SW 1271 (cell line): Measurements from ENCODE around the gene TMEM63A.
"Not testable (repeated sequence)": the region's sequence is repeated elsewhere in the genome, so short reads cannot be mapped to it uniquely, and the experiment has no call there.

Experiments
- DNase-seq, 2 experiments: peaks; one replicate each; lab custom pipeline; 2025; lab: John Stamatoyannopoulos, UW

TMEM63A gene

GRCh38 chr1:225908773-225909172 lies 26.6 kb upstream of the TMEM63A start:
- no peak for DNase-seq

- DNase-seq: no peak
These were observed 25.9 kb upstream of the TMEM63A start for GRCh38 chr1:225908013-225908640.

GRCh38 chr1:225907341-225907740 lies 25.2 kb upstream of the TMEM63A start:
- DNase-seq: no peak

- DNase-seq: no peak
These were observed 24.3 kb upstream of the TMEM63A start for GRCh38 chr1:225906467-225906866.

GRCh38 chr1:225903623-225904022 lies 21.4 kb upstream of the TMEM63A start:
- DNase-seq: no peak

- no peak for DNase-seq
These were observed 17.1 kb upstream of the TMEM63A start for GRCh38 chr1:225899044-225899925.

- DNase-seq: no peak
These were observed 15.7 kb upstream of the TMEM63A start for GRCh38 chr1:225897595-225898514.

- DNase-seq: peak in 1 of 2 experiments; percentile 9
These were observed 14.9 kb upstream of the TMEM63A start for GRCh38 chr1:225896937-225897549.

GRCh38 chr1:225896494-225896893 lies 14.3 kb upstream of the TMEM63A start:
- DNase-seq: no peak

- DNase-seq: no peak
These were observed 10.1 kb upstream of the TMEM63A start for GRCh38 chr1:225892307-225892706.

GRCh38 chr1:225891229-225891972 lies 9.2 kb upstream of the TMEM63A start:
- DNase-seq: no peak

- DNase-seq: no peak
These were observed 8.4 kb upstream of the TMEM63A start for GRCh38 chr1:225890346-225891228.

- DNase-seq: no peak
These were observed 7.6 kb upstream of the TMEM63A start for GRCh38 chr1:225889743-225890142.

GRCh38 chr1:225888898-225889601 lies 6.9 kb upstream of the TMEM63A start, which contains the start of gene LEFTY1:
TSS of gene LEFTY1 (minus strand) at chr1:225889146. CDS start at chr1:225889066, 80 bp downstream.
- no peak for DNase-seq

GRCh38 chr1:225888289-225888897 lies 6.2 kb upstream of the TMEM63A start:
- no peak for DNase-seq

GRCh38 chr1:225887554-225888288 lies 5.5 kb upstream of the TMEM63A start:
- not testable (repeated sequence) for DNase-seq

GRCh38 chr1:225887030-225887314 lies 4.8 kb upstream of the TMEM63A start:
- no peak for DNase-seq
